Erythroblast (primary cell): ENCODE measurements around the gene RPS6KA2.

Experiments
- GATA1 ChIP-seq: IDR thresholded peaks from 2 replicates; pipeline ENCODE4 v1.6.1; 2011; ENCODE audit warnings: low read depth, mild to moderate bottlenecking, control low read depth, low read length, moderate library complexity
- POLR2A ChIP-seq: IDR thresholded peaks from 2 replicates; pipeline ENCODE4 v1.6.1; 2011; ENCODE audit warnings: mild to moderate bottlenecking, low read length

GRCh38 chr6:166670894-166671293, 43.8 kb upstream of the RPS6KA2 start:
- TF ChIP-seq POLR2A (no peak), GATA1 (no peak)
